B cell (primary cell): ENCODE results near the gene BARX1.

Experiments
- EZH2 ChIP-seq: IDR thresholded peaks from 2 replicates; pipeline ENCODE4 v1.6.1; 2012; ENCODE audit warnings: borderline replicate concordance, low read depth, mild to moderate bottlenecking, moderate library complexity, low read length; ENCODE audit not compliant: insufficient read depth, poor library complexity, severe bottlenecking
- TF ChIP-seq, protein P1 (sequence below): fragments of 200-600 bp; IDR thresholded peaks from one replicate; pipeline ENCODE4 v1.8.0; 2022; ENCODE audit warnings: antibody characterized with exemption, mild to moderate bottlenecking

DNA sequence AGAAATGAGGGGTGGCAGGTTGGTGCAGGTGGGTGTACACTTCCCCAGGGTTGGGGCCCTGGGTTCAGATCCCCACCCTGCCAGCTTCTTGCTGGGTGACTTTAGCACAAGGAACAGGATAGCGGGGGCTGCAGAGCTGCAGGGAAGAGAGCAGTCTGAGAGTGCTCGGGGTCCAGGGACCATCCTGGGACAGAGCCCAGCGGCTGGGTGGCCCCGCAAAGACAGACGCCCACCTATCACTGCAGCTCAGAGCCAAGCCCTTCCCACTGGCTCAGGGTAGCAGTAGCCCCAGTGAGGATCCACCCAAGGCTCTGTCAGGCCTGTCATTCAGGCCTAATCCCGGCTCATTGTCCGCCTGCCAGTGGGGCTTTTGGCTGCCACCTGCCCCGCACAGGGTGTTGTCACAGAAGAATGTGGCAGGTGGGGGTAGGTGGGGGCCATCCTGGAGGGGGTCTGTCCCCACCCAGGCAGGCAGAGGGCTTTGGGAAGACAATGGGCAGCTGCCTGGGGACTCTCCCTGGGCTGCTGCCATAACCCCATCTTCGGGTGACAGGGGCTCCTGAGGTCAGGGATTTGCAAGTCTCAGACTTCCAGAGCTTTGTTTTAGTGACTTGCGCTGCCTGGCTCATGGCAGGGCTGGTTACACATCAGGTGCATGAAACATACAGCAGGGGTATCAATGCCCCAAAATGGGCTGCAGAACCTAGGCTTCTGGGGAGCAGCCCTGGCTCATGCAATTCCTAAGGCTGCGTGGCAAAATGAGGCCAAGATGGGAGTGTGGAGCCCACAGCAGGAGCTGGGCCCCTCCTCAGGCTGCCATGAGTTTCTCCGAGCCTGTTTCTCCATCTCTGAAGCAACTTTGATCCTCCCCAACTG lies 52.1 kb downstream of the BARX1 start:
- TF ChIP-seq, protein P1, sequence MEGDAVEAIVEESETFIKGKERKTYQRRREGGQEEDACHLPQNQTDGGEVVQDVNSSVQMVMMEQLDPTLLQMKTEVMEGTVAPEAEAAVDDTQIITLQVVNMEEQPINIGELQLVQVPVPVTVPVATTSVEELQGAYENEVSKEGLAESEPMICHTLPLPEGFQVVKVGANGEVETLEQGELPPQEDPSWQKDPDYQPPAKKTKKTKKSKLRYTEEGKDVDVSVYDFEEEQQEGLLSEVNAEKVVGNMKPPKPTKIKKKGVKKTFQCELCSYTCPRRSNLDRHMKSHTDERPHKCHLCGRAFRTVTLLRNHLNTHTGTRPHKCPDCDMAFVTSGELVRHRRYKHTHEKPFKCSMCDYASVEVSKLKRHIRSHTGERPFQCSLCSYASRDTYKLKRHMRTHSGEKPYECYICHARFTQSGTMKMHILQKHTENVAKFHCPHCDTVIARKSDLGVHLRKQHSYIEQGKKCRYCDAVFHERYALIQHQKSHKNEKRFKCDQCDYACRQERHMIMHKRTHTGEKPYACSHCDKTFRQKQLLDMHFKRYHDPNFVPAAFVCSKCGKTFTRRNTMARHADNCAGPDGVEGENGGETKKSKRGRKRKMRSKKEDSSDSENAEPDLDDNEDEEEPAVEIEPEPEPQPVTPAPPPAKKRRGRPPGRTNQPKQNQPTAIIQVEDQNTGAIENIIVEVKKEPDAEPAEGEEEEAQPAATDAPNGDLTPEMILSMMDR = no peak
- no peak for TF ChIP-seq EZH2
